Mesodermal cell (in vitro differentiated cells): Measurements from ENCODE around the gene DNAH14.
A peak's percentile ranks its signal among the peaks of the same experiment; 100 is the strongest.
"Not testable (repeated sequence)": the region's sequence is repeated elsewhere in the genome, so short reads cannot be mapped to it uniquely, and the experiment has no call there.

Experiments
- H3K27ac ChIP-seq: 2 replicates; pipeline ENCODE4 v1.7.0; 2013; ENCODE audit warnings: mild to moderate bottlenecking, low read depth, low read length, moderate library complexity; ENCODE audit not compliant: severe bottlenecking
- H3K36me3 ChIP-seq: 2 replicates; pipeline ENCODE4 v1.7.1; 2013; ENCODE audit warnings: mild to moderate bottlenecking, low read length, moderate library complexity; ENCODE audit not compliant: control insufficient read depth, insufficient read depth
- H3K4me1 ChIP-seq: one replicate; pipeline ENCODE4 v1.7.1; 2013; ENCODE audit warnings: mild to moderate bottlenecking, low read length; ENCODE audit not compliant: insufficient read depth, control insufficient read depth, poor library complexity, severe bottlenecking
- H3K4me3 ChIP-seq: 2 replicates; pipeline ENCODE4 v1.7.0; 2013; ENCODE audit warnings: low read length, control low read depth, mild to moderate bottlenecking; ENCODE audit not compliant: insufficient read depth, poor library complexity, severe bottlenecking; ENCODE audit errors: extremely low read depth
- H3K9me3 ChIP-seq: 2 replicates; pipeline ENCODE4 v1.7.1; 2013; ENCODE audit warnings: mild to moderate bottlenecking, low read length, moderate library complexity; ENCODE audit not compliant: control insufficient read depth
- WGBS, 2 experiments: methylation state at CpG; one replicate each; pipeline ENCODE4 v1.1.5; 2013; ENCODE audit warnings: missing lambda C conversion rate in 2 of 2; ENCODE audit not compliant: insufficient coverage in 2 of 2; 5-methylcytosine and 5-hydroxymethylcytosine counted together

Gene DNAH14

GRCh38 chr1:225201447-225201846, 272.0 kb downstream of the DNAH14 start:
- Histone ChIP-seq H3K4me3 (no peak overlapping the region), H3K36me3 (no peaks in the 10 kb centered on the region), H3K9me3 (peaks cover 4% of the 10 kb centered on the region), H3K4me1 (peaks cover 7% of the 10 kb centered on the region), H3K27ac (no peak overlapping the region)
- 90 to 100% methylated on average over 1 to 3 of the region's 3 CpGs for WGBS, 2 experiments

- peaks cover 7% of the 10 kb centered on the region for H3K9me3 ChIP-seq
- no peaks in the 10 kb centered on the region for H3K36me3 ChIP-seq
- no peak overlapping the region for H3K27ac ChIP-seq
- H3K4me3 ChIP-seq, result no peak overlapping the region
- no peaks in the 10 kb centered on the region for H3K4me1 ChIP-seq
- WGBS, 2 experiments, result 100% methylated on average over 1 of the region's 2 CpGs; no CpG with 5 or more reads in 1 of the 2 experiments
Measured at GRCh38 chr1:225207791-225208190, 278.3 kb downstream of the DNAH14 start.

GRCh38 chr1:225209153-225209552, 279.7 kb downstream of the DNAH14 start:
- no peaks in the 10 kb centered on the region for H3K36me3 ChIP-seq
- H3K4me1 ChIP-seq, result no peaks in the 10 kb centered on the region
- H3K27ac ChIP-seq, result no peak overlapping the region

GRCh38 chr1:225210180-225210579, 280.7 kb downstream of the DNAH14 start:
- H3K27ac ChIP-seq, H3K36me3 ChIP-seq, H3K9me3 ChIP-seq, H3K4me1 ChIP-seq, H3K4me3 ChIP-seq: not testable (repeated sequence)
- WGBS, 2 experiments, result 85 to 86% methylated on average over 2 to 3 of the region's 3 CpGs

More at GRCh38 chr1:225209153-225209552, 279.7 kb downstream of the DNAH14 start:
- H3K9me3 ChIP-seq, result peaks cover 7% of the 10 kb centered on the region
- H3K4me3 ChIP-seq, result no peak overlapping the region

- not testable (repeated sequence) for H3K4me1 ChIP-seq, H3K27ac ChIP-seq
- WGBS, 2 experiments, result no CpG with 5 or more reads among the region's 5 CpGs
Measured at GRCh38 chr1:225211694-225212442, 282.4 kb downstream of the DNAH14 start.

GRCh38 chr1:225224287-225224686, 294.8 kb downstream of the DNAH14 start:
- Histone ChIP-seq H3K9me3 (peaks cover 4% of the 10 kb centered on the region), H3K4me1 (peaks cover 19% of the 10 kb centered on the region), H3K36me3 (no peaks in the 10 kb centered on the region), H3K4me3 (no peak overlapping the region), H3K27ac (peak overlapping the region; percentile 37)
- 88 to 100% methylated on average over 1 of the region's 1 CpG for WGBS, 2 experiments

More at GRCh38 chr1:225211694-225212442, 282.4 kb downstream of the DNAH14 start:
- not testable (repeated sequence) for H3K36me3 ChIP-seq, H3K9me3 ChIP-seq, H3K4me3 ChIP-seq

GRCh38 chr1:225225681-225226080, 296.2 kb downstream of the DNAH14 start:
- no peak overlapping the region for H3K27ac ChIP-seq
- peaks cover 4% of the 10 kb centered on the region for H3K9me3 ChIP-seq
- H3K4me3 ChIP-seq, result no peak overlapping the region
- peaks cover 19% of the 10 kb centered on the region for H3K4me1 ChIP-seq
- 93 to 100% methylated on average over 1 to 2 of the region's 2 CpGs for WGBS, 2 experiments
- no peaks in the 10 kb centered on the region for H3K36me3 ChIP-seq

GRCh38 chr1:225228871-225229303, 299.4 kb downstream of the DNAH14 start:
- Histone ChIP-seq H3K9me3 (no peaks in the 10 kb centered on the region), H3K36me3 (no peaks in the 10 kb centered on the region), H3K27ac (peak overlapping the region; percentile 57), H3K4me3 (no peak overlapping the region), H3K4me1 (peaks cover 19% of the 10 kb centered on the region)
- WGBS, 2 experiments, result 63 to 96% methylated on average over 2 to 5 of the region's 8 CpGs

GRCh38 chr1:225229429-225229828, 300.0 kb downstream of the DNAH14 start:
- not testable (repeated sequence) for H3K36me3 ChIP-seq, H3K27ac ChIP-seq, H3K4me3 ChIP-seq, H3K9me3 ChIP-seq
- peaks cover 19% of the 10 kb centered on the region for H3K4me1 ChIP-seq

GRCh38 chr1:225230483-225230882, 301.0 kb downstream of the DNAH14 start:
- H3K36me3 ChIP-seq, result no peaks in the 10 kb centered on the region
- no CpG with 5 or more reads among the region's 2 CpGs for WGBS, 2 experiments
- no peaks in the 10 kb centered on the region for H3K9me3 ChIP-seq
- no peak overlapping the region for H3K4me3 ChIP-seq
- no peak overlapping the region for H3K27ac ChIP-seq
- H3K4me1 ChIP-seq, result peaks cover 19% of the 10 kb centered on the region

GRCh38 chr1:225232930-225233329, 303.5 kb downstream of the DNAH14 start:
- not testable (repeated sequence) for H3K27ac ChIP-seq, H3K4me1 ChIP-seq, H3K36me3 ChIP-seq, H3K4me3 ChIP-seq, H3K9me3 ChIP-seq
- no CpG with 5 or more reads among the region's 1 CpG for WGBS, 2 experiments
